GM12864 (cell line): ENCODE data around the gene SP140L.
A peak's percentile ranks its signal among the peaks of the same experiment; 100 is the strongest.

Experiments used
- DNase-seq: peaks from one replicate; pipeline ENCODE4 v3.0.0-alpha.2; 2011; ENCODE audit warnings: low read depth
- H3K4me3 ChIP-seq: 2 replicates; pipeline ENCODE4 v1.5.1; 2011; ENCODE audit warnings: mild to moderate bottlenecking, low read depth, low read length, control low read depth
- CTCF ChIP-seq: IDR thresholded peaks from 2 replicates; pipeline ENCODE4 v1.5.1; 2011; ENCODE audit warnings: low read depth, mild to moderate bottlenecking, moderate library complexity, low read length, control low read depth, inconsistent platforms; ENCODE audit errors: missing control alignments

The SP140L gene

GRCh38 chr2:230422149-230422548, 95.2 kb downstream of the SP140L start:
- no peak for DNase-seq
- no peak overlapping the region for H3K4me3 ChIP-seq
- peak; percentile 3 for TF ChIP-seq CTCF

GRCh38 chr2:230423851-230424458, 97.0 kb downstream of the SP140L start:
- no peak for DNase-seq
- TF ChIP-seq CTCF, result no peak
- no peak overlapping the region for H3K4me3 ChIP-seq

DNA sequence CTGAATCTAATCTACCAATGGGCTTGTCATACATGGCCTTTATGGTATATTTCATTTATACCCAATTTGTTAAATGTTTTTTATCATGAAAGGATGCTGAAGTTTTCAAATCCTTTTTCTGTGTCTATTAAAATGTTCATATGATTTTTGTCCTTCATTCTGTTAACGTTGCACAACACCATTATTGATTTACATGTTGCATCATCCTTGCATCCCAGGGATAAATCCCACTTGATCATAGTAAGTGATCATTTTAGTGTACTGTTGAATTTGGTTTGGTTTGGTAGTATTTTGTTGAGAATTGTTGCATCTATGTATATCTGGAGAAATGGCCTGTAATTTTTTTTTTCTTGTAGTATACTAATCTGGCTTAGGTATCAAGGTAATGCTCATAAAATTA, 98.4 kb downstream of the SP140L start:
- DNase-seq, result no peak
- no peak for TF ChIP-seq CTCF
- H3K4me3 ChIP-seq, result no peak overlapping the region

- no peak overlapping the region for H3K4me3 ChIP-seq
- DNase-seq, result no peak
- TF ChIP-seq CTCF, result no peak
Observed at GRCh38 chr2:230429513-230429912, 102.5 kb downstream of the SP140L start.

- DNase-seq, result no peak
- no peak overlapping the region for H3K4me3 ChIP-seq
- TF ChIP-seq CTCF, result no peak
Observed at GRCh38 chr2:230430957-230431910, 104.2 kb downstream of the SP140L start.

DNA sequence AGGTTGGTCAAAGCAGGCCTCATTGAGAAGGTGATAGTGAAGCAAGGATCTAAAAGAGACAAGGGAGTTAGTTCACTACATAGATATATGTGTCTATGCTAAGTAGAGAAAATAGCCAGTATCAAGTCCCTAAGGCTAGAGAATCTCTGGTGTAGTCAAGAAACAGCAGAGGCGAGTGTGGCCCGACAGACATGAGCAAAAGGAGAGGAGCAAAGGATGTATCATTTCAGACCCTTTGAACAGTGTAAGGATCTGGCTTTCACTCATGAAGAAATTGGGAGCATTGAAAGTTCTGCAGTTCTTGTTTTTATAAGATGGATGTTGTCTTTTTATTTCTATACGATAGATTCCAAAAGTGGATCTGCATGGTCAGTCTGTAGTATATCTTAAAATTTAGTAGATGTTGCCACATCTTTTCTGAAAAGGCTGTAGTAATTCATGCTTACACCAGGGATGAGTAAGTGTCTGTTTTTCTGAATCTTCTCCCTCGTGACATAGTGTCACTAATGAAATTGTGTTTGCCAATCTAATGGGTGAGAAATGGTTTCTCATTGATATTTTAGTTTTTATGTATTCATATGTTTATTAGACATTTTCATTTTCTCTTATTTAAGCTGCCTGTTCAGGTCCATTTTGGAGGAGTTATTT, 107.8 kb downstream of the SP140L start:
- DNase-seq, result no peak
- no peak overlapping the region for H3K4me3 ChIP-seq
- no peak for TF ChIP-seq CTCF
